GM18502 (cell line): Measurements from ENCODE around the gene YJEFN3.

ENCODE experiments used
- ATAC-seq: cut with Tn5 transposase; IDR thresholded peaks from one replicate; pipeline ENCODE4 v1.9.1; 2021; ENCODE audit warnings: mild to moderate bottlenecking; ENCODE audit not compliant: unreplicated experiment, poor library complexity

The YJEFN3 gene, protein sequence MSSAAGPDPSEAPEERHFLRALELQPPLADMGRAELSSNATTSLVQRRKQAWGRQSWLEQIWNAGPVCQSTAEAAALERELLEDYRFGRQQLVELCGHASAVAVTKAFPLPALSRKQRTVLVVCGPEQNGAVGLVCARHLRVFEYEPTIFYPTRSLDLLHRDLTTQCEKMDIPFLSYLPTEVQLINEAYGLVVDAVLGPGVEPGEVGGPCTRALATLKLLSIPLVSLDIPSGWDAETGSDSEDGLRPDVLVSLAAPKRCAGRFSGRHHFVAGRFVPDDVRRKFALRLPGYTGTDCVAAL

DNA sequence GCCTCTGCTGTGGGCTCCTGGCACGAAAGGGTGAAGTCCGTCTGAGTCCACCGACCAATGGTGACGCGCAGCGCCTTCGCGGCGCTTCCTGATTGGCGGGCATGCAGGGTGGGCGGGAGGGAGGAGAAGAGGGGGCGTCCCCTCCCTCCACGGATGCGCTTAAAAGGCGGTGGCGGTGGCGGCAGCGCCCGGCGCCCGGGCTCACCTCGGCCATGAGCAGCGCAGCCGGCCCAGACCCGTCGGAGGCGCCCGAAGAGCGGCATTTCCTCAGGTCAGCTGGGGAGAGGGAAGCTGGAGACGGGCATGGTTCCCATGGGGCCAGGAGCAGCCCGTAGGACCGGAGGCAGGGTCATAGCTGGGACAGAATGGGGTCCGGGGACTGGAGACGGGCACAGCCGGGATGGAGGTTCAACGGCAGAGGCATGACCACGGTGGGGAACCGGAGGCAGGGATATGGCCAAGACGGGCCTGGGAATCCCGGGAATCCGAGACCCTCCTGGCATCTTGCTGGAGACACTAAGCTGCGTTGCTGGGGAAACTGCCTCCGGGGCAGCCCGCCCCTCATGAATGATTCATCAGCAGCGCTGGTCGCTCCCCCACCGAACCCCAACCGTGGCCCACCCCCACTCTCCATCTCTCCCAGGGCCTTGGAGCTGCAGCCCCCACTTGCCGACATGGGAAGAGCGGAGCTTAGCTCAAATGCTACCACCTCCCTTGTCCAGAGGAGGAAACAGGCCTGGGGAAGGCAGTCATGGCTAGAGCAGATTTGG, at the start of gene YJEFN3:
TSS of gene YJEFN3 (plus strand) at position 191 of the 770 bp plus-strand sequence. CDS start at position 213, 22 bp downstream.
- no peak for ATAC-seq

- no peak for ATAC-seq
Measured at GRCh38 chr19:19480688-19481087, 48.0 kb upstream of the YJEFN3 start.

DNA sequence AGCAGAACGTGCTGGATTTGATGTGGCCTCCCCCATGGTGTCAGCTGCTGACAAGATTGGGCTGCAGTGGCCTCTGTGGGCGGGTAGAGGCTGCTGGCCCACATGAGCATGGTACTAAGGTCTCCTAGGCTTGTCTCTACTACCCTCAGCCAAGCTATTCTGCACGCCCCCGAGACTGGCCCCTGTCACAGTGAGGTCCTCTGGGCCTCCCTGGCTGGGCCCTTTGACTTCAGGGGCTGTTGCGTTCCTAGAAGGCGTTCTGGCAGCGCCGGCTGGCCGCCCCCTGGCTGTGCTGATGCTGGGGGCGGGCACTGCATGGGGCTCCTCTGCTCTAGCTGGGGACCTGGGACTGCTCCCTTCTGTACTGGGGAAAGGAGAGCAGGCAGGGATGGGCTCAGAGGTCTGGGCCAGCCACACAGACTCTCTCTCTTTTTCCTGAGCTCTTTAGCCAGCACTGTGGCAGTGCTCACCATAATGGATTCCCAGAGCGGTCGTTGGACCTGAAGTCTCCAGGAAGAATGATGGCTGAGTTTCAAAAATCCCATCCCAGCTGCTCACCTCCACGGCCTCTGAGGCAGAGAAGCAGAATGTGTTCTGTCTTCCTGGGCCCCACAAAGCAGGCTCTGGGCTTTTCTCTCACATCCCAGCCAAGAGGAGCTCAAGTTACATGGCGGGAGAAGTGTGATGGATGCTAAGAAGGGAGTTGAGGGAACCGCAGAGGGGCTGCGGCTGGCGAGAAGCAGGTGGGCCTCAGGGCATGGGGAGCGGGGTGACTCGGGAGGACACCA, 45.7 kb upstream of the YJEFN3 start:
- no peak for ATAC-seq

DNA sequence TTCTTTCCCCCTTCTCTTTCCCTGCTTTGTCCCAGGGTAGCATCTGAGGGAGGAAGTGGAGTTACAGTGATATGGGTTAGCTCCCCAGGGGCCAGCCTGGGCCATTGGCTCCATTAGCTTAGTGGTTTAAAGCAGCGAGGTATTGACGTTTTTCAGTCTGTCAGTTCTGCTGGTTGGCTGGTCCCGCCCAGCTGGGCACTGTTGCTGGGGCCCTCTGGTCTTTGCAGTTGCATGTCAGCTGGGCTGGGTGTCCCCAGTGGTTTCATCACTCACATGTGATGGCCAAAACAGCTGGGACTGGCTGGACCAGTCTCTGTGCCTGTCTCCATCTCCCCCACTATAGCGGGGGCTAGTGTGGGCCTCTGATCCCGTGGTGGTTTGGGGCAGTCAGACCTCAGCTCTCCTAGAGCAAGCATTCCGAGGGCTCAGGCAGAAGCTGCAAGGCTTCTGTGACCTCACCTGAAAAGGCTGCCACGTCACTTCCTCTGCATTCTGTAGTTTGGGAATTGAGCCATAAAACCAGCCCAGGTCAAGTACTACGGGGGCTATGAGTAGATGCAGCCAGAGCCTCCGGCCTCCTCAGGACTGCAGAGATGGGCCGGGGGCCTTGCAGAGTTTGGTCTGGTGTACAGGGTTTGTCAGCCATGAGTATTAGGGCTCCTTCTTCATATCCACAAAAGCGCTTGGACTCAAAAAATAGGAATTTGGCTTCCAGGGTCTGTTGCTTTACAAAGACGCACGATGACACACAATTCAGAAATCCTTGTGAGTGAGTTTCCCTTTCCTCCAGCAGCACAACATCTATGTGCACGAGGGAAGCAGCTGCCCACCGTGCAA, 43.3 kb upstream of the YJEFN3 start:
- no peak for ATAC-seq

DNA sequence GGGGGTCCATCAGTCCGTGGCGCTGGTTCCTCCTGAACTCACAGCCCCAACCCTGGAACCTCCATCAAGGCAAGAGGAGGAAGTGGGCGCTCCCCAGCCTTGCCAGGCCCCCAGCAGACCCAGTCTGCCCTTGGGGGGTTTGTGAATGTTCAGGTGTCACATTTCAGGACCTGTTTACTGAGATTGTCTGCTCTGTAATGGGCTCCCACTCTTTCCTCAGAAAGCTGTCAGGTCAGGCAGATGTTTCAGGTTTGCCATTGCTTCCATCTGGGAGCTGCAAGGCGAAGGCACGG, 42.8 kb upstream of the YJEFN3 start:
- no peak for ATAC-seq

- ATAC-seq = no peak
Measured at GRCh38 chr19:19486343-19487076, 42.2 kb upstream of the YJEFN3 start.

- no peak for ATAC-seq
Measured at GRCh38 chr19:19487077-19487949, 41.4 kb upstream of the YJEFN3 start.

DNA sequence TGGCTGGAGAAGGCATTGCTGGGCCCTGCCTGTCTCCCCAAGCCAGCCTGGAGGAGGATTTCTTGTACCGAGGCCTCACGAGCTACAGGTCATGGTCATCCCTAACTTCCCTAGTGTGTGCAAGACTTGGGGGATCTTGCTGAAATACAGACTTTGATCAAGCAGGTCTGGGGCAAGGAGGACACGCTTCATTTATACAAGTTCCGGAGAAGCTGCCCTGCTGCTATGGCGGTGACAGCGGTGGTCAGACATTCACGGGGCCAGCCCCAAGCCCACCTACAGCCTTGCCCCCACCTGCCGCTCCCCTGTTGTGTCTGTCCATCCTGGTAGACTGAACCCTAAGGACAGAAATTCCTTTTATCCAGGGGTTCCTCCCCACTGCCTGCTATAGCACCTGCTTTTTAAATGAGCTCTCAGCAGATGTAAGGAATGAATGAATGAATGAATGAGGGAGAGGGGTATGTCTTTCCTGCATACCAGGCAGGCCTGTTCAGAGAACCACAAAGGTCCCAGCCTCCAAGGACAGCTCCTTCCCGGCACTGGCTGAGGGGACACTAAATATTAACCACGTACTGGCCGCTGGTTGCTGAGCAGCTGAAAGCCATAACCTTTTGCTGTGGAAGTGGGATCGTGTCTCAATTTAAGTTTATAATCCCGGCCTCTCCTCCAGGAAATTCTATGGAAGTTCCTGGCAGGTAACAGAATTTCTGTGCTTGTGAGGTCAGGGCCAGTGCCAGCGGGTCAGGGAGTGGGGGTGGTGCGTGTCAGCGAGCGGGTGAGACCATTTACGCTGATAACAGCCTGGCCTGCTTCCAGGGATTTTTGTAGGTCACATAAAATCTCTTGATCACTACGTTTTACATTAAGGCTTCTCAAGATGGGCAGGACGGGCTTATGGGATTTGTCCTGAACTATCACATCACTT, 40.5 kb upstream of the YJEFN3 start:
- ATAC-seq = no peak

DNA sequence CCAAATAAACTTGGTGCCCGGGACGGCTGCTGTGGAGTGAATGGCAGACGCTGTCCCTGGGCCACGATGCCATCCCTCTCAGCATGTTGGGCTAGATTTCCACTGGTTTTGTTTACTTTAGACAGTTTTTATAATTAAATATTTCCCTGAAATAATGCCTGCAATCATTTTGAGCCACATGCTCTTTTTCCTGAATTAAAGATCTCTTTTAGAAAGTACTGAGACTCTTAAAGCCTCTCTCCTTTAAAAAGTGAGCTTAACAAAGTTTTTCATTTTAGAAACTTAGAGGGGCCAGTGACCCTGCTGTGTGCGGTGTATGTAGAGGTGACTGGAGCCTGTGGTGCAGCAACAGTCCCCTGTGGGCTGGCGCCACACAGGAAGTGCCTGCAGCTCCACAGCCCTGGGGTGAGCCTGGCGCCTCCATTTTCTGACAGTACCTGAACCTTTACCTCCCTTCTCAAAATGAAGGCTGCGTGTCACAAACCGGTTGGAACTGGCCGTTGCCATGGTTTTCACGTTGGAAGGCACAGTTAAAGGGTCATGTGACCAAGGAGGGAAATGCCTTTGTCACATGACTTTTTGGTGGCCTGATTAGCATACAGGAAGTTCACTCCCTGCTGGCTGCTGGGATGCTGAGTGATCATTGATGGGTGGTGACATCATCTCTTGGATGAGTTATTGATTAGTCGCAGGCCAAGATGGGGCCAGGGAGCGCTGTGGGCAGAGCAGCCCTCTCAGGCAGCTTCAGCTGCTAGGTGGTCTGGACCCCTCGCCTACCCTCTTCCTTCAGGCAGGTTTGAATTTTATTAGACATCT, 39.6 kb upstream of the YJEFN3 start:
- ATAC-seq = peak; percentile 66

GRCh38 chr19:19489804-19490204, 38.9 kb upstream of the YJEFN3 start:
- ATAC-seq = no peak

DNA sequence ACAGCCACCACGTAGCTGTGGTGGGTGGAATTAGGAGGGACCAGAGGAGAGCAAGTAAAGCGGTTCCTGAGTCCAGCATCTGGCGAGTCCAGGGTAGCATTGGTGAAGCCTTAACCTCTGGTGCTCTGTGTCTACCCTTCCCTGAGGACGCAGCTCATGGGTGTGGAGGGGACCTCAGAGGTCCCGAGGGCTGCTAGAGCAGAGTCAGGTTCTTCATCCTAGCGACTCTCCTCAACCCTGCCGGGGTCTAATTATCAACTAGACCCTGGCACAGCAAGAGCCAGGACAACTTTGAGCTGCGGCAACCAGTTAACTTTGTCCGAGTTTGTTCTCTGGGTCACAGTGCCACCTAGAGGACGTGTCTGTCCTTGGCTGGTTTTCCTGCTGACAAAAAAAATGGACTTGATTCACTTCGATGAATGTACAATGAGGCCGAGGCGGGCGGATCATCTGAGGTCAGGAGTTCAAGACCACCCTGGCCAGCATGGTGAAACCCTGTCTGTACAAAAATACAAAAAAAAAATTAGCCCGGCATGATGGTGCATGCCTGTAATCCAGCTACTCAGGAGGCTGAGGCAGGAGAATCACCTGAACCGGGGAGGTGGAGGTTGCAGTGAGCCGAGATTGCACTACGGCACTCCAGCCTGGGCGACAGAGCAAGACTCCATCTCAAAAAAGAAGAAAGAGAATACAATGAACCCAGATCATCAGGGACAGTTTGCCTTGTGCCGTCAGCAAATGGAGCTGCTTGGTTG, 38.3 kb upstream of the YJEFN3 start:
- peak; percentile 43 for ATAC-seq

- no peak for ATAC-seq
Measured at GRCh38 chr19:19491321-19492025, 37.2 kb upstream of the YJEFN3 start.

DNA sequence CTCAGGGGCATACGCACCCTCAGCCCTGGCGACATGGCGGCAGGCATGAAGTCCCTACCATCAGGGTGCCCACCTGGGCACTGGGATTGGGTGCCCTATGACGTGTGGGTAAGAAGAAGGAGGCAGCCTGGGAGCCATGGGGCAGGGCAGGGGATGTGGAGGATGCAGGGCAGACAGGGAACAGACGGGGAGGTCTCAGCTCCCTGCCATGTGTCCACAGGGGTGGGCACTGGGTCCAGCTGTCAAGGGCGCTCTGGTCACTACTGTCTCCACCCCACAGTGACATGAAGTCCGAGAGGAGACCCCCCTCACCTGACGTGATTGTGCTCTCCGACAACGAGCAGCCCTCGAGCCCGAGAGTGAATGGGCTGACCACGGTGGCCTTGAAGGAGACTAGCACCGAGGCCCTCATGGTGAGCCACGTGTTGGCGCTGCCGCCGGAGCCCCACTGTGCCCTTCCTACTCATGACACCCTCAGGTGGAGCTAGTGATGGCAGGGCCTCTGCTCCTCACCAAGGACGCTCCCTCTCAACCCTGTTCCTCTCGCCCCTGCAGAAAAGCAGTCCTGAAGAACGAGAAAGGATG, 36.6 kb upstream of the YJEFN3 start:
- ATAC-seq = no peak

DNA sequence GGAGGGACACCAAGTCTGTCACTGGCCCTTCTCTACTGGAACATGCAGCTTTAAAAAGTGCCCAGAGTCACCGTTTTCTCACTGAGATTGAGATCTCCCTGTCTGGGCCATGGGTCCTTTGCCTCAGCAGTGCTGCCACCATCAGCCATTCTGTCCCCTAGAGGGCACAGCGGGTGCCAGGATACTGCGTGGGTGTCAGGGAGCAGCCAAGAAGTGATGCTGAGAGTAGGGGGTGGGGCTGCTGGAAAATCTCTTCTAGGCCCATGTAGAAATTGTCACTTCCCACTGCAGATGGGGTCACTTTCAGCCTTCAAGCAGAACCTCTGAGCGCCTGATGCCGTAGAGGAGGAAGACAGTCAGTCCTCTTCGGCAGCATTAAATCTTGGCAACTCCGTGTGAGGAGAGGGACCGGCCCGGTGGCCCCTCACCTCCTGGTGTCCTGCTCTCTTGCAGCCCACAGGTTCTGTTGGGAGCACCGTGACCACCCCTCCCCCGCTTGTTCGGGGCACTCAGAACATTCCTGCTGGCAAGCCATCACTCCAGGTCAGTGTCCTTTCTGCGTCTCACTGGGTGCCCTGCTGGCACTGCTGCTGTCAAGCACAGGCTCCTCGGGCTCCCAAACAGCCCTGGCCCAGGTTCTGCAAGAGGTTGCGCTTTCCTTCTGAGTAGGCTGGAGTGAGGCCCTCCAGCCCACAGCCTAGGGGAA, 34.7 kb upstream of the YJEFN3 start:
- no peak for ATAC-seq
